DLD1 (cell line): ENCODE results near the gene EEF1AKMT4.

Experiments used
- in situ Hi-C: cut with HindIII; loops from 2 replicates; pipeline ENCODE4 v1.10.0; 2017; ENCODE audit warnings: low sequenced_read_pairs

EEF1AKMT4 gene

GRCh38 chr3:184291044-184291737 lies 41.7 kb downstream of the EEF1AKMT4 start:
- in situ Hi-C loops: no loop called here

GRCh38 chr3:184291738-184292445 lies 42.4 kb downstream of the EEF1AKMT4 start:
- in situ Hi-C loops: no loop called here

GRCh38 chr3:184295771-184296170 lies 46.3 kb downstream of the EEF1AKMT4 start:
- in situ Hi-C loops: no loop called here

- in situ Hi-C loops: no loop called here
These were observed 47.1 kb downstream of the EEF1AKMT4 start for GRCh38 chr3:184296616-184297015.

- in situ Hi-C loops: no loop called here
These were observed 49.5 kb downstream of the EEF1AKMT4 start, which contains the start of gene PSMD2 for GRCh38 chr3:184298759-184299487. TSS of gene PSMD2 (plus strand) at chr3:184299241. CDS start at chr3:184299267, 26 bp downstream.

DNA sequence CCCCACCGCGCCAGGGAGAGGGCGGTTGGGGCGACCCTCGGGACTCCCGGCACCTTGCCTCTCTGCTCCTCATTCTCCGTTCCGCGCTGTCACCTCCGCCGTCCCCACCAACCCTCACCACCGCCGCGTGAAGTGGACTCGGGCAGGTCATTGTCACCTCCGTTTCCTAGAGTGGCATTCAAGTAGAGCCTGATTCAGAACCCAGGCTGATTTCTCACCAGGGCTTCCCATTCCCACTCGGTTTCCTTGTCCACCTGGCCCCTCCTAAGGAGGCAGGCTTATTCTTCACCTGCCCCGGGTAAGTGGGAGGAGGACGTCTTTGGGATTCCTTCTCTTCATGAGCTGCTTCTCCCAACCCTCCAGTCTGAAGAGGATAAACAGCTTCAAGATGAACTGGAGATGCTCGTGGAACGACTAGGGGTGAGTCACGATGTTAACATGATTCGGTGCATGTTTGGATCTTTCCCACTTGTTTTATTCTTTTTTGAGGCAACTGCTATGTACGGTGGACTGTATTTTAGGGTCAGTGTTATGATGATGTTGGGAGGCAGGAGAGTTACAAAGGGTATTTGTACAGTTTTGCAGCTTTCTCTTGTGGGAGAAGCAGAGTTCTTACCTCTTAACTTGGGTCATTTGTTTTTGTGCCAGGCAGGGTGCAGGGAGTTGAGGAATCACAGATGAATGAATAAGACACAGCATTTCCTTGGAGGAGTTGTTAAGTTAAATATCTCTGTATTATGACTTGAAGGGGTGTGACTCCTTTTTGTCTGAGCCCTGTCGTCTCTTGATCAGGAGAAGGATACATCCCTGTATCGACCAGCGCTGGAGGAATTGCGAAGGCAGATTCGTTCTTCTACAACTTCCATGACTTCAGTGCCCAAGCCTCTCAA lies 50.3 kb downstream of the EEF1AKMT4 start:
- in situ Hi-C loops: no loop called here

GRCh38 chr3:184300378-184300720 lies 50.9 kb downstream of the EEF1AKMT4 start:
- in situ Hi-C loops: no loop called here

GRCh38 chr3:184305577-184305976 lies 56.1 kb downstream of the EEF1AKMT4 start:
- in situ Hi-C loops: no loop called here

GRCh38 chr3:184306341-184306972 lies 57.0 kb downstream of the EEF1AKMT4 start:
- in situ Hi-C loops: no loop called here

- in situ Hi-C loops: no loop called here
These were observed 58.4 kb downstream of the EEF1AKMT4 start for GRCh38 chr3:184307915-184308314.
